ENCODE data around the gene ZBTB11. TPM values are rescaled to one million over a fixed set of nuclear protein-coding genes. Genes with fewer than 3 reads are reported as not detected.
A peak's percentile ranks its signal among the peaks of the same experiment; 100 is the strongest.
"Not testable (repeated sequence)": the region's sequence is repeated elsewhere in the genome, so short reads cannot be mapped to it uniquely, and the experiment has no call there.

The ZBTB11 gene
- total RNA-seq, 1 donor from 2014 or later = 15.5 TPM

DNA sequence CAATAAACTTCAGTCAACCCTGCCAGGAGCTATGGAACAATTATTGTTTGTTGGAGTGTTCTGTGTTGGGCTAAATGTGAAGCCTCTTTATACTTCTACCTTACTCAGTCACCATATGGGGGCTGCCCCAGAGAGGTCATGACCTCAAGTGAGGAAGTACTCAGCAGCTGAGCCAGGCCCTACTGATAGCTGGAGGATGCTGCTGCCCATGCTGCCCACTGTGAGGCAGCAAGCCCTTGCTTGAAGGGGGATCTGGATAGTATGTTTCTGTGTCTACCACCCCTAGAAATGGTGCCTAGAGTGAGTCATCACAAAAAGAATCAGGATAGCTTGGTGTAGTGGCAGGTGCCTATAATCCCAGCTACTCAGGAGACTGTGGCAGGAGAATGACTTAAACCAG is 14.0 kb upstream of the ZBTB11 start:
- no peak for DNase-seq (ENCODE audit: low spot score)

DNA sequence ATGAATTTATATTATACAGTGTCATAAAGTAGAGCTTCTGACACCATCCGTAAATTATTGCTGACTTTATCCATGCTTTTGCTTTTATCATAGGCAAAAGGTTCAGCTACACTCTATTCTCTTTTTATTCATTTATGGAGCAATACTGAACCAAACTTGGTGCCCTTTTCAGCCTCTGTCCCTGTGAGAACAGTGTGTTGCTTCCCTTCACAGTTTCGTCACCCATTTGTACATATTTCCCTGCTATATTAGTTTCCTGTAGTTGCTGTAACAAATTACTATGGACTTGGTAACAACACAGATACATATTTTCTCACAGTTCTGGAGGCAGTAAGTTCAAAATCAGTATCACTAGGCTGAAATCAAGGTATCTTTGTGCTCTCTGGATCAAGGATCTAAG is 12.4 kb upstream of the ZBTB11 start:
- no peak for DNase-seq (ENCODE audit: low spot score)

- no peak for DNase-seq (ENCODE audit: low spot score)
Observed at GRCh38 chr3:101687142-101687931, 10.4 kb upstream of the ZBTB11 start.

- DNase-seq (ENCODE audit: low spot score) = no peak
Observed at GRCh38 chr3:101685870-101686307, 9.0 kb upstream of the ZBTB11 start.

- no peak for DNase-seq (ENCODE audit: low spot score)
Observed at GRCh38 chr3:101685050-101685400, 8.1 kb upstream of the ZBTB11 start.

DNA sequence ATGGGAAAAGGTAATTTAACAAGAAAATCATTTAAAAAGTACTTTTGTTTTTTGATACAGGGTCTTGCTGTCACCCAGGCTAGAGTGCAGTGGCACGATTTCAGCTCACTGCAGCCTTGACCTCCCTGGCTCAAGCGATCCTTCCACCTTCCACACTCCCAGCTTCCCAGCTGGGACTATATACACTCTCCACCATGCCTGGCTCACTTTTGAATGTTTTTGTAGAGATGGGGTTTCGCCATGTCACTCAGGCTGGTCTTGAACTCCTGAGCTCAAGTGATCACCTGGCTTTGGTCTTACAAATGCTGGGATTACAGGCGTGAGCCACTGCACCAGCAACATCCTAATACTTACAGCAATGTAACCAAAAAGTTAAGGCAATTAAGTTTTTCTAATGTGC is 3.5 kb upstream of the ZBTB11 start:
- no peak for DNase-seq (ENCODE audit: low spot score)

DNA sequence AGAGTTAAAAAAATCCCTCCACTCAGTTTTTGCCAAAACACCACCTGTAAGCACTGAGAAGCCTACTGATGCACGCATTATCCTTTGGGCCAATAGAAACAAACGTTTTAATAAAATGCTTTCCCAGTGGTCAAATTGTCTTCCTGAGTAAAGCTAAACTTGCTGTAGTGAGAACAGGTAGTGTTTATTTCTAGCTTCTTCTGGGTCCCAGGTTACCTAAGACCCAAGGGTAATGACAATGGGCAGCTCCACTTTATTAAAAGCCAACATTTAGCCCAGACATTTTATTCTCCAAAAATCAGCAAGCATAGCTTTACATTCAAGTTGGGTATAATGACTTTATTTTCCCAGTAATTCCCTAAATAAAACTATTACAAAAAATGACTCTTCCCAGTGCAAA is 1.9 kb upstream of the ZBTB11 start:
- DNase-seq (ENCODE audit: low spot score) = not testable (repeated sequence)

- DNase-seq (ENCODE audit: low spot score) = no peak
Observed at GRCh38 chr3:101677436-101678286, 729 bp upstream of the ZBTB11 start.

GRCh38 chr3:101676216-101676764 is 642 bp downstream of the ZBTB11 start:
- DNase-seq (ENCODE audit: low spot score) = peak; percentile 94

DNA sequence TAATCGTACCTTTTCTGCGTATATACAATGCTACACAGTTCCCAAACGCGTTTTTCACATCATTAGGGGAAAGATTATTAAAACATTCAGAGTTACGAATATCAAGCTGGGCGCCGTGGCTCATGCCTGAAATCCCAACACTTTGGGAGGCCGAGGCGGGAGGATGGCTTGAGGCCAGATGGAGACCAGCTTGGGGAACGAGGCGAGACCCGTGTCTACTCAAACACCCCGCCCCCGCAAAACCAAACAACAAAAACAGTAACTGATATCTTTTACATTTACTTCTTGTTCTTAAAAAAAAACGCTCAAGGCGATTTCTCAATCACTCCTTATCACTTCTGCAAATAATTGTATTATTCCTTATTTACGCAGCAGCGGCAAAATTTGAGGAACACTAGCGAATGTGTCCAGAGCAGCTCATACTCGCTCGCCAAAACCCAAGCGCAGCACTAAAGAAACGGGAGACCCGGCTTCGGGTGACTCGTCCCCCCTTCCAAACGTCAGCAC is 1.2 kb downstream of the ZBTB11 start:
- no peak for DNase-seq (ENCODE audit: low spot score)

DNA sequence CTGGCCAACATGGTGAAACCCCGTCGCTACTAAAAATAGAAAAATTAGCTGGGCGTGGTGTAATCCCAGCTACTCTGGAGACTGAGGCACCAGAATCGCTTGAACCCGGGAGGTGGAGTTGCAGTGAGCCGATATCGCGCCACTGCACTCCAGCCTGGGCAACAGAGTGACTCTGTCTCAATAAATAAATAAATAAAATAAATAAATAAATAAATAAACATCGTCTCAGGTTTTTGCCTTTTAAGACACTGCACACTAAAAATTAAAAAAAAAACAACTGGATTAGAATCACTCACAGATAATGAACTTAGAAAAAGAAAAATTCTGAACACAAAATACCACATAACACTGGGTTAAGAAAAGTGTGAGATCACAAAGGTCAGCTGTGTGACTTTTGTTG is 2.4 kb downstream of the ZBTB11 start:
- DNase-seq (ENCODE audit: low spot score) = no peak

DNA sequence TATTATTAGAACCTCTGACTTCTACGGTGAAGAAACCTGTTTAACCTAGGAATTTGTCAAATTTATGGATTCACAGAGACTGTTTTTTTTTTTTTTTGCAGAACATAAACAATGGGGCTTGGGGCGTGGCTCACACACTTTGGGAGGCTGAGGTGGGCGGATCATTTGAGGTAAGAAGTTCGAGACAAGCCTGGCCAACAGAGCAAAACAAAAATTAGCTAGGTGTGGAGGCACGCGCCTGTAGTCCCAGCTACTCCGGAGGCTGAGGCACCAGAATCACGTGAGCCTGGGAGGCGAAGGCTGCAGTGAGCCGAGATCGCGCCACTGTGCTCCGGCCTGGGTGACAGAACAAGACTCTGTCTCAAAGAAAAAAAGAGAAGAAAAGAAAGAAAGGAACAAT is 3.0 kb downstream of the ZBTB11 start:
- DNase-seq (ENCODE audit: low spot score) = no peak

DNA sequence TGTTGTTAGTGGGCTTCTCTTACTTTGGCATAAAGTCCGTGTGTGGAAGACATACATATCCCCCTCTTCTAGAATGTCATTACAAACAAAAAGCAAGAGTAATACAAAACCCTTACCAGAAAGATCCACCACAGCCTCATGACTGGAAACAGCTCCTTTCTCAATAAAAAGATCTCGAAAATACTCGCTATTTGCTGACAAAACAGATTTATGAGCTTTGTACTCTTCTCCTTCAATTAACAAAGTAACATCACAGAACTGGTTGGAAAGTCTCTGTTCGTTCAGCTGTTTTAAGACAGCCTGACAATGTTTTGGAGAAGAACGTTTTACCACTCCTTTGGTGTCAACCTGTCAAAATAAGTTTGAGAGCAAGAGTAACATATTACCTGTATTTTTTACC is 5.9 kb downstream of the ZBTB11 start:
- DNase-seq (ENCODE audit: low spot score) = no peak

DNA sequence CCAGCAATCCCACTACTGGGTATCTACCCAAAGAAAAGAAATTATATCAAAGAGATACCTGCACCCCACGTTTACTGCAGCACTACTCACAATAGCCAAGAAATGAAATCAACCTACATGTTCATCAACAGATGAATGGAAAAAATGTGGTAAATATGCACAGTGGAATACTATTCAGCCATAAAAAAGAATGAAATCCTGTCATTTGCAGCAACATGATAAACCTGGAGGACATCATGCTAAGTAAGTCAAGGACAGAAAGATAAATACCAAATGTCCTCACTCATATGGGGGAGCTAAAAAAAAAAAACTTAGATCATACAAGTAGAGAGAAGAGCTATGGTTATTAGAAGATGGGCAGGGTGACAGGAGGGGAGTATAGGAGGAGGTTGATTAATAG is 9.1 kb downstream of the ZBTB11 start:
- DNase-seq (ENCODE audit: low spot score) = no peak

- no peak for DNase-seq (ENCODE audit: low spot score)
Observed at GRCh38 chr3:101667331-101667730, 9.6 kb downstream of the ZBTB11 start.

GRCh38 chr3:101665851-101666250 is 11.1 kb downstream of the ZBTB11 start:
- DNase-seq (ENCODE audit: low spot score) = no peak

- no peak for DNase-seq (ENCODE audit: low spot score)
Observed at GRCh38 chr3:101665357-101665756, 11.6 kb downstream of the ZBTB11 start.

DNA sequence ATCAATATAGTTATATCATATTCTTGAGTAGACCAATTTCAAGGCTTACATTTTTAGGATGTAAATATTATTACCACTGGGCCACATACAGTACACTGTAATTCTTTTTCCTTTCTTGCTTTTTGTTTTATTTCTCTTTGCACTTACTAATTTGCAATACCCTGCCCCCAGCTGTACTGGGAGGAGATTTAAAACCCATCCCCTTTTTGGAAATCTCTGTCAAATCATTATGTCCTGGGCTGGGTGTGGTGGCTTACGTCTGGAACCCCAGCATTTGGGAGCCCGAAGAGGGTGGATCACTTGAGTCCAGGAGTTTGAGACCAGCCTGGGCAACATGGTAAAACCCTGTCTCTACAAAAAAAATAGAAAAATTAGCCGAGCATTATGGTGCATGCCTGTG is 16.2 kb downstream of the ZBTB11 start:
- DNase-seq (ENCODE audit: low spot score) = no peak

DNA sequence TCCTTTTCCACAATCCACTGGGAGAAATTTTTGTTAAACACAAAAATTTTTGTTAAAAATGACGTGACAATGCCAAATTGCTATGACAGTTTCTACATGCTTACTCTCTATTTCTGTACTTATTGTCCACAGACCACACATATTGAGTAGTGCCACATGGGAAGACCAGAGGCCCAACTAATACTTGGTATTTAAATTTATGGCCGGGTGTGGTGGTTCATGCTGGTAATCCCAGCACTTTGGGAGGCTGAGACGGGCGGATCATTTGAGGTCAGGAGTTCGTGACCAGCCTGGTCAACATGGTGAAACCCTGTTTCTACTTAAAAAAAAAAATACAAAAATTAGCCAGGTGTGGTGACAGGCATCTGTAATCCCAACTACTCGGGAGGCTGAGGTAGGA is 20.3 kb downstream of the ZBTB11 start:
- DNase-seq (ENCODE audit: low spot score) = no peak

DNA sequence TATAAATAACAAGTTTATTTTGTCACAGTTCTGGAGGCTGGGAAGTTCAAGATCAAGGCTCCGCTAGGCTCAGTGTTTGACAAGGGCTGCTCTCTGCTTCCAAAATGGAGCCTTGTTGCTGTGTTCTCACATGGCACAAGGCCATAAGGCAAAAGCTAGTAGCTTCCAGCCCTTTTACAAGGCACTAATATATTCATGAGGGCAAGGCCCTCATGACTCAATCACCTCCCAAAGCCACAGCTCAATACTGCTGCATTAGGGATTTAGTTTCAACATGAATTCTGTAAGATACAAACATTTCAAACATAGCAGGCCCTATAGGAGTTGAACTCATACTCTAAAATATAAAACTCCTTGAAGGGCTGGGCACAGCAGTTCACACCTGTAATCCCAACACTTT is 30.2 kb downstream of the ZBTB11 start:
- no peak for DNase-seq (ENCODE audit: low spot score)

GRCh38 chr3:101643861-101644613 is 32.9 kb downstream of the ZBTB11 start:
- DNase-seq (ENCODE audit: low spot score) = no peak

Measured in mucosa of gallbladder (tissue), 1 donor.